H1 (cell line): ENCODE measurements around the gene TMEM92. TPM values are rescaled to one million over a fixed set of nuclear protein-coding genes. Genes with fewer than 3 reads are reported as not detected.

Experiments used
- CTCF ChIA-PET: fragments of 300-600 bp; sonication (Branson Sonifier 250); formaldehyde crosslinking; loops from one replicate; lab custom pipeline; 2021; ENCODE audit not compliant: partially characterized antibody; lab: Charles Lee
- POLR2A ChIA-PET: fragments of 300-600 bp; sonication (Branson Sonifier 250); formaldehyde crosslinking; loops from one replicate; lab custom pipeline; 2021; ENCODE audit warnings: inconsistent platforms; ENCODE audit not compliant: partially characterized antibody; lab: Charles Lee
- DNase-seq, 2 experiments: peaks; one replicate each; pipeline versions ENCODE4 v3.0.0 to v3.0.0-alpha.2; 2010 to 2022; ENCODE audit warnings: low spot score in 2 of 2, low read depth in 1 of 2, mixed read lengths in 1 of 2
- FAIRE-seq: peaks from 2 replicates; lab custom pipeline; 2011; peaks lifted over from hg19 to GRCh38; lab: Jason Lieb, UNC
- H2AFZ ChIP-seq: 2 replicates; pipeline ENCODE4 v1.8.1; 2012; ENCODE audit warnings: low read length, inconsistent platforms
- H2AK5ac ChIP-seq: 2 replicates; pipeline ENCODE4 v1.6.1; 2013; ENCODE audit warnings: low read depth, low read length
- H2BK120ac ChIP-seq: replicated peaks from 2 replicates; pipeline ENCODE3; 2013; ENCODE audit warnings: low read depth, low read length, inconsistent platforms
- H2BK12ac ChIP-seq: 2 replicates; pipeline ENCODE4 v1.6.1; 2013; ENCODE audit warnings: low read depth, low read length
- H2BK15ac ChIP-seq: 2 replicates; pipeline ENCODE4 v1.6.1; 2013; ENCODE audit warnings: low read length
- H2BK20ac ChIP-seq: 2 replicates; pipeline ENCODE4 v1.6.1; 2013; ENCODE audit warnings: low read length
- H2BK5ac ChIP-seq: 2 replicates; pipeline ENCODE4 v1.6.1; 2013; ENCODE audit warnings: low read depth, low read length
- H3K14ac ChIP-seq: 2 replicates; pipeline ENCODE4 v1.6.1; 2013; ENCODE audit warnings: inconsistent platforms; ENCODE audit not compliant: insufficient read length
- H3K18ac ChIP-seq: 2 replicates; pipeline ENCODE4 v1.6.1; 2013; ENCODE audit warnings: low read length; ENCODE audit errors: extremely low read depth
- H3K23ac ChIP-seq: 2 replicates; pipeline ENCODE4 v1.6.1; 2013; ENCODE audit warnings: inconsistent platforms; ENCODE audit not compliant: insufficient read length
- H3K23me2 ChIP-seq: 2 replicates; pipeline ENCODE4 v1.6.1; 2013; ENCODE audit warnings: low read depth, low read length
- H3K27ac ChIP-seq: 2 replicates; pipeline ENCODE4 v1.6.1; 2011; ENCODE audit warnings: low read depth, low read length, inconsistent platforms
- H3K27me3 ChIP-seq, 4 experiments: replicated peaks in 1 of 4; 1 replicate in 1 of 4; 2 replicates in 3 of 4; pipeline versions ENCODE4 v1.6.1 to v1.8.1; 2011 to 2013; ENCODE audit warnings: low read length in 3 of 4, mild to moderate bottlenecking in 3 of 4, inconsistent platforms in 2 of 4, mixed read lengths in 2 of 4, moderate library complexity in 1 of 4; ENCODE audit not compliant: control insufficient read depth in 3 of 4, insufficient read depth in 3 of 4; ENCODE audit errors: extremely low read depth in 1 of 4
- H3K36me3 ChIP-seq, 4 experiments: 2 replicates each; pipeline versions ENCODE4 v1.6.1 to v1.8.1; 2011 to 2013; ENCODE audit warnings: mild to moderate bottlenecking in 4 of 4, low read length in 3 of 4, moderate library complexity in 2 of 4, control low read depth in 1 of 4, inconsistent platforms in 1 of 4; ENCODE audit not compliant: insufficient read depth in 4 of 4, control insufficient read depth in 2 of 4
- H3K4ac ChIP-seq: replicated peaks from 2 replicates; pipeline ENCODE3; 2013; ENCODE audit warnings: low read length, low read depth, mixed read lengths, inconsistent platforms; ENCODE audit not compliant: insufficient read length
- H3K4me1 ChIP-seq, 4 experiments: replicated peaks in 1 of 4; 1 replicate in 1 of 4; 2 replicates in 3 of 4; pipeline versions ENCODE4 v1.6.1 to v1.8.1; 2011 to 2013; ENCODE audit warnings: low read length in 3 of 4, inconsistent platforms in 2 of 4, mixed read lengths in 1 of 4; ENCODE audit not compliant: insufficient read depth in 4 of 4, control insufficient read depth in 3 of 4
- H3K4me2 ChIP-seq, 2 experiments: 2 replicates each; pipeline versions ENCODE4 v1.6.1 to v1.8.1; 2011 to 2013; ENCODE audit warnings: low read depth in 2 of 2, low read length in 2 of 2, control low read depth in 1 of 2, inconsistent platforms in 1 of 2, mild to moderate bottlenecking in 1 of 2; ENCODE audit not compliant: insufficient read depth in 1 of 2
- H3K4me3 ChIP-seq, 4 experiments: fragments of 200-600, 300-600 bp in 1 of 4; sonication (generic), shearing (Covaris generic), sonication (Bioruptor Twin) in 1 of 4; 2 replicates each; pipeline versions ENCODE4 v1.5.1 to v1.8.1; 2011 to 2016; ENCODE audit warnings: low read length in 4 of 4, low read depth in 3 of 4, control low read depth in 2 of 4, inconsistent platforms in 2 of 4, mild to moderate bottlenecking in 2 of 4, mixed read lengths in 1 of 4, moderate library complexity in 1 of 4; ENCODE audit not compliant: insufficient read depth in 2 of 4; ENCODE audit errors: extremely low read depth in 1 of 4
- H3K56ac ChIP-seq: replicated peaks from 2 replicates; pipeline ENCODE3; 2013; ENCODE audit warnings: low read depth, mild to moderate bottlenecking, mixed read lengths, low read length, inconsistent platforms; ENCODE audit not compliant: insufficient read length
- H3K79me1 ChIP-seq: 2 replicates; pipeline ENCODE4 v1.6.1; 2013; ENCODE audit warnings: low read depth, low read length, control low read depth
- H3K79me2 ChIP-seq, 2 experiments: 2 replicates each; pipeline versions ENCODE4 v1.6.1 to v1.8.1; 2012 to 2013; ENCODE audit warnings: low read length in 2 of 2, mild to moderate bottlenecking in 2 of 2, inconsistent platforms in 1 of 2; ENCODE audit not compliant: insufficient read depth in 2 of 2, control insufficient read depth in 1 of 2
- H3K9ac ChIP-seq, 4 experiments: replicated peaks in 1 of 4; 1 replicate in 1 of 4; 2 replicates in 3 of 4; pipeline versions ENCODE4 v1.6.1 to v1.8.1; 2011 to 2013; ENCODE audit warnings: low read depth in 3 of 4, low read length in 3 of 4, control low read depth in 2 of 4, mild to moderate bottlenecking in 2 of 4, moderate library complexity in 2 of 4, inconsistent platforms in 1 of 4; ENCODE audit errors: extremely low read depth in 1 of 4
- H3K9me3 ChIP-seq, 2 experiments: 2 replicates each; pipeline versions ENCODE4 v1.6.1 to v1.8.1; 2012 to 2013; ENCODE audit warnings: mild to moderate bottlenecking in 2 of 2, moderate library complexity in 2 of 2, control low read depth in 1 of 2, inconsistent platforms in 1 of 2, low read depth in 1 of 2, low read length in 1 of 2, mixed read lengths in 1 of 2; ENCODE audit not compliant: insufficient read depth in 2 of 2
- H4K20me1 ChIP-seq, 2 experiments: replicated peaks in 1 of 2; 2 replicates each; pipeline versions ENCODE3 to v1.8.1; 2011 to 2013; ENCODE audit warnings: inconsistent platforms in 2 of 2, low read length in 2 of 2, mild to moderate bottlenecking in 1 of 2; ENCODE audit not compliant: insufficient read depth in 2 of 2, control insufficient read depth in 1 of 2
- H4K5ac ChIP-seq: 2 replicates; pipeline ENCODE4 v1.6.1; 2013; ENCODE audit warnings: low read length, low read depth, mixed read lengths, inconsistent platforms; ENCODE audit not compliant: insufficient read length
- H4K8ac ChIP-seq: 2 replicates; pipeline ENCODE4 v1.8.0; 2013; ENCODE audit warnings: mild to moderate bottlenecking, moderate library complexity, low read length, inconsistent platforms; ENCODE audit not compliant: insufficient read depth; ENCODE audit errors: extremely low read depth
- H4K91ac ChIP-seq: replicated peaks from 2 replicates; pipeline ENCODE3; 2013; ENCODE audit warnings: low read length, mixed read lengths, inconsistent platforms; ENCODE audit not compliant: insufficient read length
- CREB1 ChIP-seq: IDR thresholded peaks from 2 replicates; pipeline ENCODE4 v1.6.1; 2012; ENCODE audit warnings: inconsistent platforms
- EZH2 ChIP-seq: fragments of 200-600 bp; sonication (generic); IDR thresholded peaks from 2 replicates; pipeline ENCODE4 v1.7.1; 2012; ENCODE audit warnings: low read depth, mild to moderate bottlenecking, moderate library complexity, low read length, inconsistent platforms; ENCODE audit not compliant: severe bottlenecking
- HDAC2 ChIP-seq, 2 experiments: fragments of 300-600 bp in 1 of 2; sonication (generic) in 1 of 2; IDR thresholded peaks; 2 replicates each; pipeline ENCODE4 v1.6.1; 2011 to 2012; ENCODE audit warnings: low read depth in 2 of 2, low read length in 2 of 2, mild to moderate bottlenecking in 2 of 2, moderate library complexity in 2 of 2, borderline replicate concordance in 1 of 2, inconsistent platforms in 1 of 2
- MAFK ChIP-seq: IDR thresholded peaks from 2 replicates; pipeline ENCODE4 v1.6.1; 2012; ENCODE audit warnings: low read depth, mild to moderate bottlenecking, improper control_type of control experiment, low read length
- POLR2AphosphoS5 ChIP-seq: IDR thresholded peaks from 2 replicates; pipeline ENCODE4 v1.6.1; 2011; ENCODE audit warnings: low read depth, low read length
- RNF2 ChIP-seq: fragments of 200-900, 300-1000 bp; sonication (generic); IDR thresholded peaks from 2 replicates; pipeline ENCODE4 v1.7.1; 2016; ENCODE audit warnings: borderline replicate concordance, low read depth, mild to moderate bottlenecking, antibody characterized with exemption, low read length; ENCODE audit not compliant: poor library complexity, severe bottlenecking; ENCODE audit errors: missing control alignments
- SIX5 ChIP-seq: IDR thresholded peaks from 2 replicates; pipeline ENCODE4 v1.6.1; 2011; ENCODE audit warnings: mild to moderate bottlenecking, low read depth, low read length
- YY1 ChIP-seq: IDR thresholded peaks from 2 replicates; pipeline ENCODE4 v1.6.1; 2011; ENCODE audit warnings: low read depth, mild to moderate bottlenecking, low read length
- WGBS, 2 experiments: shearing (Covaris generic) in 1 of 2; methylation state at CpG; one replicate each; pipeline versions ENCODE4 v1.1.6 to v1.1.7; 2013 to 2015; ENCODE audit warnings: low lambda C conversion rate in 2 of 2, mixed read lengths in 2 of 2, inconsistent platforms in 1 of 2, low coverage in 1 of 2, missing lambda C conversion rate in 1 of 2; ENCODE audit not compliant: insufficient replicate concordance in 2 of 2, insufficient coverage in 1 of 2, insufficient read length in 1 of 2; ENCODE audit errors: extremely low coverage in 1 of 2, missing lambda C conversion rate in 1 of 2; 5-methylcytosine and 5-hydroxymethylcytosine counted together
- polyA plus RNA-seq, 7 experiments: library from polyadenylated mRNA; depleted of rRNA in 3 of 7; stranded (reverse) in 5 of 7; unstranded in 2 of 7; fragments of >200 nt in 5 of 7; fragments of 200-250 nt in 2 of 7; gene quantifications; 1 replicate in 5 of 7; 2 replicates in 1 of 7; 4 replicates in 1 of 7; pipeline versions ENCODE4 v1.2.1 to v1.2.3, GENCODE V29; 2011 to 2013; ENCODE audit warnings: missing spikeins in 2 of 7, mixed read lengths in 2 of 7
- total RNA-seq: library from RNA; stranded (reverse); fragmentation: NEBNext Ultra II Directional; extraction: Animal tissue kit (Norgen Biotek cat#: 25700); gene quantifications from 2 replicates; pipeline ENCODE4 v1.2.1, GENCODE V29; 2021
- TF ChIP-seq, protein P1 (sequence below): IDR thresholded peaks from 2 replicates; pipeline ENCODE4 v1.6.1; 2012; ENCODE audit warnings: inconsistent platforms
- TF ChIP-seq, protein P2 (sequence below): IDR thresholded peaks from 2 replicates; pipeline ENCODE4 v1.6.1; 2011; ENCODE audit warnings: low read depth, mild to moderate bottlenecking, low read length; ENCODE audit not compliant: insufficient read depth

The TMEM92 gene
- total and polyA plus RNA-seq, 2 of the 8 experiments (the other 6 are each of a cell fraction or from before 2014, with no cell fraction given), result 11.9 to 24.8 TPM

DNA sequence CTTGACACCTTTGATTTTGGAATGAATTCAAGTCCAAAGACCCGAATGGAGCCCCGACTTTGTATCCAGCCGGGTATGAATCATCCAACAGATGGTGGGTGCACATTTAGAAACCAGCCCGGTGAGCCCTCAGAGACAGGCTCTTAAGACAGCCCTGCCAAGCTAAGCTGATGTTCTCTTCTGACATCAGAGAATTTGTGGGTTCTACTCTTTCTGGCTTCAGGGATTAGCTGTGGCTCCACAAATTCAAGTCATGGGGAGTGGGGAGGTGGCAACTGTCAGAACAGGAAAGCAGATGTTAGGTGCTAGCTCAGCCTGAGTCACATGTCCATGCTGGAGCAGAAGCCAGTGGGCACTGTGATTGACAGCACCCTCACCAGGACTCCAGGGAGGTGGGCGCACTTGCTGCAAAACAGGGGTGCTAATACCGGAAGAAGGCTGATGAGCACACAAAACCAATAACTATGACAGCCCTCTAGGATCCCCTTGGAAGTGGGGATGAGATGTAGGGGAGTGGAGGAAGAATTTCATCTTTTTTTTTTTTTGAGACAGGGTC lies 40.3 kb downstream of the TMEM92 start:
- Histone ChIP-seq H4K20me1 (no peaks in the 10 kb centered on the region), H3K9ac (no peak overlapping the region), H4K5ac (no peak overlapping the region), H3K36me3 (no peaks in the 10 kb centered on the region), H2BK120ac (no peak overlapping the region), H3K56ac (no peak overlapping the region), H4K8ac (no peak overlapping the region), H2AK5ac (no peak overlapping the region), H2BK12ac (no peak overlapping the region), H3K23me2 (no peaks in the 10 kb centered on the region), H4K91ac (no peak overlapping the region), H3K23ac (no peak overlapping the region), H3K4me2 (no peak overlapping the region), H2BK20ac (no peak overlapping the region), H2AFZ (no peak overlapping the region), H3K9me3 (0 out of 4 replicates have a peak, but pooled peaks cover 0 to 3% of the 10 kb centered on the region in 2 experiments), H3K4ac (no peak overlapping the region), H3K79me1 (no peaks in the 10 kb centered on the region), H3K18ac (no peak overlapping the region), H3K27ac (no peak overlapping the region), H3K79me2 (no peaks in the 10 kb centered on the region), H2BK15ac (0 out of 2 replicates have a peak overlapping the region, but pooled peaks have one; percentile 33), H3K4me3 (no peak overlapping the region), H3K4me1 (peaks cover 2 to 13% (median 7%) of the 10 kb centered on the region in 4 experiments; a peak in 4 of 7 replicates), H3K27me3 (no peaks in the 10 kb centered on the region), H2BK5ac (no peak overlapping the region), H3K14ac (no peak overlapping the region)
- WGBS, 2 experiments, result 89% methylated on average over 6 of the region's 6 CpGs; no CpG with 5 or more reads in 1 of the 2 experiments
- FAIRE-seq (no peak), DNase-seq (no peak)
- ChIA-PET CTCF (no interaction called here), POLR2A (no interaction called here)
- TF ChIP-seq CREB1, result no peak
- TF ChIP-seq, protein P1, sequence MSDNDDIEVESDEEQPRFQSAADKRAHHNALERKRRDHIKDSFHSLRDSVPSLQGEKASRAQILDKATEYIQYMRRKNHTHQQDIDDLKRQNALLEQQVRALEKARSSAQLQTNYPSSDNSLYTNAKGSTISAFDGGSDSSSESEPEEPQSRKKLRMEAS, result no peak
- no peak for TF ChIP-seq HDAC2 (IDR thresholded peaks at IDR 0.05; ENCODE audit: borderline replicate concordance in 1 of 2, low read depth in 2 of 2, low read length in 2 of 2)
- TF ChIP-seq POLR2AphosphoS5, result no peak
- no peak for TF ChIP-seq MAFK
- TF ChIP-seq YY1, result no peak
- no peak for TF ChIP-seq EZH2
- TF ChIP-seq RNF2, result no peak
- no peak for TF ChIP-seq SIX5
- TF ChIP-seq, protein P2, sequence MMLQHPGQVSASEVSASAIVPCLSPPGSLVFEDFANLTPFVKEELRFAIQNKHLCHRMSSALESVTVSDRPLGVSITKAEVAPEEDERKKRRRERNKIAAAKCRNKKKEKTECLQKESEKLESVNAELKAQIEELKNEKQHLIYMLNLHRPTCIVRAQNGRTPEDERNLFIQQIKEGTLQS, result no peak
